ENCODE results near the gene RTN1. TPM values are rescaled to one million over a fixed set of nuclear protein-coding genes. Genes with fewer than 3 reads are reported as not detected.

RTN1 gene
- total and polyA plus RNA-seq, 2 donors (not counting 1 experiment from before 2014, with no cell fraction given): 0.34 TPM; not detected in 1

DNA sequence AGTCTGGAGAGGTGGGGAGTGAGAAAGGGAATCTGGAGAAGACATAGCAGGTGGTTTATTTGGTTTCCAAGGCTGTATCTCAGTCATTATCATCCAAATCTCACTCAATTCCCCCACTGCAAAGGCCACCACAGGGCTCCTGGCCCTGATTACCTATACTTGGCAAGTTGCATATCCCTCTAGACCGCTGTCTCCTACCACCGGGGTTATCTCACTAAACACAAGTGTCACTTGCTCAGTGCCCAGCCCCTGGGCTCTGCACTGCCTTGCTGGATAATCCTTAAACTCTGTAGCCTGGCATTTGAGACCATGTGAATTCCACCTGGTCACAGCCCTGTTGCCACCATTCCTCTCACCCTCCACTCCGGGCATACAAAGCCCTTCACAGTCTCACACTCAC lies 119.0 kb downstream of the RTN1 start:
- Histone ChIP-seq H3K4me1 (ENCODE audit: control insufficient read depth in 2 of 2, insufficient read depth in 2 of 2, low read length in 2 of 2) (no peaks in the 10 kb centered on the region), H4K20me1 (ENCODE audit: control insufficient read depth, insufficient read depth, low read length, poor library complexity, severe bottlenecking) (no peaks in the 10 kb centered on the region), H3K9me3 (ENCODE audit: control extremely low read depth in 1 of 3, control insufficient read depth in 2 of 3, insufficient read depth in 1 of 3, low read length in 2 of 3) (no peaks in the 10 kb centered on the region), H3K79me2 (ENCODE audit: control insufficient read depth, insufficient read depth, low read length) (no peaks in the 10 kb centered on the region), H3K9ac (ENCODE audit: low read length) (no peak overlapping the region), H3K27ac (ENCODE audit: low read length in 2 of 2) (no peak overlapping the region), H3K36me3 (replicated peaks in 1 of 2; ENCODE audit: control extremely low read depth in 1 of 2, control insufficient read depth in 1 of 2, extremely low read depth in 1 of 2, insufficient read depth in 2 of 2, low read length in 1 of 2) (no peaks in the 10 kb centered on the region), H3K4me3 (ENCODE audit: control extremely low read depth in 1 of 5, extremely low read depth in 1 of 5, insufficient read depth in 1 of 5, low read depth in 2 of 5, low read length in 4 of 5) (no peak overlapping the region), H3K27me3 (replicated peaks in 1 of 4; ENCODE audit: control extremely low read depth in 1 of 4, control insufficient read depth in 3 of 4, insufficient read depth in 4 of 4, low read length in 3 of 4) (peaks cover 0 to 3% (median 0%) of the 10 kb centered on the region in 4 experiments), H2AFZ (ENCODE audit: insufficient read depth, low read depth, low read length, poor library complexity, severe bottlenecking) (no peak overlapping the region), H3K4me2 (replicated peaks; ENCODE audit: low read depth, low read length, poor library complexity, severe bottlenecking) (no peak overlapping the region)
- ATAC-seq (ENCODE audit: low read depth) (no peak), DNase-seq (no peak)
- no peaks in the 10 kb centered on the region for H3K4me1 Mint-ChIP-seq
- H3K27me3 Mint-ChIP-seq: no peaks in the 10 kb centered on the region
- 95% methylated on average over 3 of the region's 3 CpGs for WGBS (ENCODE audit: insufficient coverage)
- POLR2A ChIA-PET: no interaction called here
- H3K9me3 Mint-ChIP-seq (ENCODE audit: insufficient read depth): no peaks in the 10 kb centered on the region
- CTCF ChIA-PET: no interaction called here
- TF ChIP-seq, protein P1, sequence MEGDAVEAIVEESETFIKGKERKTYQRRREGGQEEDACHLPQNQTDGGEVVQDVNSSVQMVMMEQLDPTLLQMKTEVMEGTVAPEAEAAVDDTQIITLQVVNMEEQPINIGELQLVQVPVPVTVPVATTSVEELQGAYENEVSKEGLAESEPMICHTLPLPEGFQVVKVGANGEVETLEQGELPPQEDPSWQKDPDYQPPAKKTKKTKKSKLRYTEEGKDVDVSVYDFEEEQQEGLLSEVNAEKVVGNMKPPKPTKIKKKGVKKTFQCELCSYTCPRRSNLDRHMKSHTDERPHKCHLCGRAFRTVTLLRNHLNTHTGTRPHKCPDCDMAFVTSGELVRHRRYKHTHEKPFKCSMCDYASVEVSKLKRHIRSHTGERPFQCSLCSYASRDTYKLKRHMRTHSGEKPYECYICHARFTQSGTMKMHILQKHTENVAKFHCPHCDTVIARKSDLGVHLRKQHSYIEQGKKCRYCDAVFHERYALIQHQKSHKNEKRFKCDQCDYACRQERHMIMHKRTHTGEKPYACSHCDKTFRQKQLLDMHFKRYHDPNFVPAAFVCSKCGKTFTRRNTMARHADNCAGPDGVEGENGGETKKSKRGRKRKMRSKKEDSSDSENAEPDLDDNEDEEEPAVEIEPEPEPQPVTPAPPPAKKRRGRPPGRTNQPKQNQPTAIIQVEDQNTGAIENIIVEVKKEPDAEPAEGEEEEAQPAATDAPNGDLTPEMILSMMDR (IDR thresholded peaks at IDR 0.05): no peak
- no peak for TF ChIP-seq EZH2 (IDR thresholded peaks at IDR 0.05; ENCODE audit: borderline replicate concordance, insufficient read depth, low read depth, low read length, poor library complexity, severe bottlenecking)
- H3K27ac Mint-ChIP-seq: no peak overlapping the region
- intact Hi-C loops (cut with micrococcal nuclease): no loop called here
- H3K4me3 Mint-ChIP-seq: no peak overlapping the region

DNA sequence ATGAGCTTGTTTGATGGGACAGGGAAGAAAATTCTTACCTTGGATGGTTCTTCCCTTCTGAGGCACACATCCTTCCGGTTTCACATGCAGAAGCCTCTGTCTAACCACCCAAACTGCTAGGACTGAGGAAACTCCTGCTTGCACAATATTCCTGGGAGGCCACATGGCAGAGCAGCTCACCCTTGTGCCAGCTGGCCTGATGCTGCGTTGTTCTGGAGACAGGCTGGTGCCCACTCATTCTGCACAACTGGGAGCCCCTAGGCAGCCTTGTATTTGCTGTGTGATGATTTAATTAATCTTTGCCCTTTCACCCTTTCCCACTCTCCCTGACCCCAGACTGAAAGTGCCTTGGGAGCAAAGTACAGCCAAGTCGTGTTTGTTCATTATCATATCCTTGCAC lies 130.8 kb downstream of the RTN1 start:
- ATAC-seq (ENCODE audit: low read depth) (no peak), DNase-seq (no peak)
- H3K4me3 Mint-ChIP-seq: no peak overlapping the region
- Histone ChIP-seq H3K79me2 (ENCODE audit: control insufficient read depth, insufficient read depth, low read length) (no peaks in the 10 kb centered on the region), H4K20me1 (ENCODE audit: control insufficient read depth, insufficient read depth, low read length, poor library complexity, severe bottlenecking) (no peaks in the 10 kb centered on the region), H3K9ac (ENCODE audit: low read length) (no peak overlapping the region), H3K4me1 (ENCODE audit: control insufficient read depth in 2 of 2, insufficient read depth in 2 of 2, low read length in 2 of 2) (no peaks in the 10 kb centered on the region), H2AFZ (ENCODE audit: insufficient read depth, low read depth, low read length, poor library complexity, severe bottlenecking) (no peak overlapping the region), H3K4me2 (replicated peaks; ENCODE audit: low read depth, low read length, poor library complexity, severe bottlenecking) (no peak overlapping the region), H3K27me3 (replicated peaks in 1 of 4; ENCODE audit: control extremely low read depth in 1 of 4, control insufficient read depth in 3 of 4, insufficient read depth in 4 of 4, low read length in 3 of 4) (no peaks in the 10 kb centered on the region), H3K36me3 (replicated peaks in 1 of 2; ENCODE audit: control extremely low read depth in 1 of 2, control insufficient read depth in 1 of 2, extremely low read depth in 1 of 2, insufficient read depth in 2 of 2, low read length in 1 of 2) (no peaks in the 10 kb centered on the region), H3K27ac (ENCODE audit: low read length in 2 of 2) (no peak overlapping the region), H3K9me3 (ENCODE audit: control extremely low read depth in 1 of 3, control insufficient read depth in 2 of 3, insufficient read depth in 1 of 3, low read length in 2 of 3) (peaks cover 0 to 4% (median 0%) of the 10 kb centered on the region in 3 donors), H3K4me3 (ENCODE audit: control extremely low read depth in 1 of 5, extremely low read depth in 1 of 5, insufficient read depth in 1 of 5, low read depth in 2 of 5, low read length in 4 of 5) (no peak overlapping the region)
- intact Hi-C loops (cut with micrococcal nuclease): no loop called here
- no peaks in the 10 kb centered on the region for H3K27me3 Mint-ChIP-seq
- TF ChIP-seq EZH2 (IDR thresholded peaks at IDR 0.05; ENCODE audit: borderline replicate concordance, insufficient read depth, low read depth, low read length, poor library complexity, severe bottlenecking): no peak
- TF ChIP-seq, protein P1 (IDR thresholded peaks at IDR 0.05): no peak
- peaks cover 10% of the 10 kb centered on the region for H3K9me3 Mint-ChIP-seq (ENCODE audit: insufficient read depth)
- no peak overlapping the region for H3K27ac Mint-ChIP-seq
- ChIA-PET POLR2A (no interaction called here), CTCF (no interaction called here)
- H3K4me1 Mint-ChIP-seq: no peaks in the 10 kb centered on the region
- WGBS (ENCODE audit: insufficient coverage): 90% methylated on average over 2 of the region's 3 CpGs
